SK-N-DZ (cell line): Measurements from ENCODE around the gene C16orf74.
A peak's percentile ranks its signal among the peaks of the same experiment; 100 is the strongest.

ENCODE experiments used
- DNase-seq: peaks from one replicate; pipeline ENCODE4 v3.0.0-alpha.2; 2015; ENCODE audit warnings: low spot score

Gene C16orf74

GRCh38 chr16:85774811-85775210, 23.9 kb upstream of the C16orf74 start:
- DNase-seq: no peak

DNA sequence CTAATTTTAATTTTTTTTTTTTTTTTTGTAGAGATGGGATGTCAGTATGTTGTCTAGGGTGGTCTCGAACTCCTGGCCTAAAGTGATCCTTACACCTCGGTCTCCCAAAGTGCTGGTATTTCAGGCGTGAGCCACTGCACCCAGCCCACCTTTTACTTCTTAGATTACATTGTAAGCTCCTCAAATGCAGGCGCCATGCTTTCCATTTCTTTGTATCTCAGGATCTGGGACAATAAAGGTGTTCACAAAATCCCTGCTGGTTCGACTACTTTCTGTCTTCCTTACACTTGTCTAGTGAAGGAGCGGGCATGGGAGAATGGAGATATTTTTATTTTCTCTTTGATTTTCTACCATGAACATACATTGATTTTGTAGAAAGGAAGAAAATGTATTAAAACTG, 23.2 kb upstream of the C16orf74 start:
- no peak for DNase-seq

DNA sequence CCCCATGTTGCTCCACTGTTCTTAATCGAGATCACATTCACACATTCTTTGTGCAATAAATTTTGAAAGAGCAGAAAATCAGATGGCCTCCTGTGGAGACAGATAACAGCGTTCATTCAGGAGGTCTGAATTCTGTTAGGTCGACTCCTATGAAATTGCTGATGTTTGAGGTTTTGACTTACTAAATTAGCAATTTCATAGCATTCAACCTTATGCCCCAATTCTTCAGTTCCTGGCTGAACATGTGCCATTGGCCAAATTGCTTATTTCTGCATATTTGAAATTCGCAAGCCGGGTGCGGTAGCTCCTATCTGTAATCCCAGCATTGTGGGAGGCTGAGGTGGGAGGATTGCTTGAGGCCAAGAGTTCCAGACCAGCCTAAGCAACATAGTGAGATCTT, 22.1 kb upstream of the C16orf74 start:
- DNase-seq: no peak

GRCh38 chr16:85770741-85771140, 19.8 kb upstream of the C16orf74 start:
- DNase-seq: no peak

GRCh38 chr16:85768199-85768598, 17.3 kb upstream of the C16orf74 start:
- DNase-seq: no peak

- DNase-seq: no peak
Measured at GRCh38 chr16:85767531-85767930, 16.6 kb upstream of the C16orf74 start.

GRCh38 chr16:85765767-85766166, 14.9 kb upstream of the C16orf74 start:
- no peak for DNase-seq

- no peak for DNase-seq
Measured at GRCh38 chr16:85765211-85765610, 14.3 kb upstream of the C16orf74 start.

- no peak for DNase-seq
Measured at GRCh38 chr16:85763616-85764015, 12.7 kb upstream of the C16orf74 start.

DNA sequence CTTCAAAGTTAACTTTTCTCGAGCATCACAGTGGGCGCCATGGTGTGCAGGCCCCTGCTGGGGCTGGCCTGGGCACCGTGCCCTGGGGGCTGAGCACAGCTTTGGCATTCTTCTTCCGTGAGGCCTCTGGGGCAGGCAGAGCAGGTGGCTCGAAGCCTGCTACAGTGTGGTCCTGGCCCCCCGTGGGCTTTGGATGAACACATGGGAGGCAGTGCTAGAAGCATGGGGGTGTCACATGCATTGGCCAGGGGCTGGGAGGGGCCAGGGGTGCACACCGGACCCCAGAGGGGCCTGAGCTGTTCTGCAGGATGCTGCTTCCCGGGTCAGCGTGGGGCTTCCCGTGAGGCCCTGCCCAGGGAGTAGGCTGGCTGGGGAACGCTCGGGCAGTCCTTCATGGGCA, 12.1 kb upstream of the C16orf74 start:
- DNase-seq: no peak

DNA sequence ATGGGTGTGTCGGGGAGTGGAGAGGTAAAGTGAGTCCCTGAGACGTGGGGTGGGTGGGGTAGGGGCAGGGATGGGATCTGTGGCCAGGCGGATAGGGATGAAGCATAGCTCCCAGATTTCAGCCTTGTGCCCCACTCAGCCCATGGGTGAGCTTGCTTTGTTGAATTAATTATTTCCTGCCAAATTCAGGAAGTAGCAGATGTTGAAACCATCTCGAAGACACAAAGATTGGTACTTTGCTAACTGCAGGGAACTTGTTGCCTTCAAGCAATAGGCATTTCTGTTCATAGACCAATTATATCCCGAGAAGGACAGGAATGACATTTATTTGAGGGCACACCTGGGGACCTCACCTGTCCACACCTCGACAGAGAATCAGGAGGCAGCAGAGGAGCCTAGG, 11.0 kb upstream of the C16orf74 start:
- DNase-seq: no peak

- DNase-seq: no peak
Measured at GRCh38 chr16:85759631-85760419, 8.9 kb upstream of the C16orf74 start.

DNA sequence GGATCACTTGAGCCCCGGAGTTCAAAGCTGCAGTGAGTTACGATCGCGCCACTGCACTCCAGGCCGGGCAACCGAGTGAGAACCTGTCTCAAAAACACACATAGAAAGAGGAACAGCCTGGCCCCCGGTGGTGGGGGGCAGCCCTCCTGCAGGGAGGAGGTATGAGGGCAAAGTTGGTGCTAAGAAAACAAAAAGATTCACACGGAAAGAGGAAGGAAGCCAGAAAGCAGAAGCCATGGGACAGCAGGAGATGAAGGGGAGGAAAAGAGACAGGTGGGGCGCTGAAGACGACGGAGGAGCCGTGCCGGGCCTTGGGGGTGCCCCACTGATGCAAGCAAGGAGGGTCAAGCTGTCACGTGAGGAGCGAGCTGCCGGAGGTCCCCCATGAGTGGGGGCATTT, 8.2 kb upstream of the C16orf74 start:
- no peak for DNase-seq

GRCh38 chr16:85757341-85757822, 6.5 kb upstream of the C16orf74 start:
- DNase-seq: no peak

- no peak for DNase-seq
Measured at GRCh38 chr16:85755929-85756768, 5.3 kb upstream of the C16orf74 start.

DNA sequence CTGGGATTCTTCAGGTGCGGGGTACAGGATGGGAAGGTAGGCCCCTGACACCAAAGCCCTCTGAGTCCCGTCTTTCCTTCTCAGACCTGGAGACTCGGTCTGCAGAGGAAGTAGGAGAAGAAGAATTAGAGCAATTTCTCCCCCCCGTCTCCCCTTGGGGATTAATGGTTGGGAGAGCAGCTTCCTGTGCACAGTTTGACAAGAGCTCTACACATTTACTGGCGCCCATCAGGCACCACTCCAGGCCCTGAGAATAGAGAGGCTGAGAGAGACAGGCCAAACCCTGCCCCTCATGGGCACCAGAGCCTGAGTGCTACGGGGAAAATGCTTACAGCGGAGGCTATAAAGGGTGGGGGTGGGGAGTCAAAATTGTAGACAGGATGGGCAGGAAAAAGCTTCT, 3.5 kb upstream of the C16orf74 start:
- DNase-seq: no peak

GRCh38 chr16:85753976-85754375, 3.1 kb upstream of the C16orf74 start:
- no peak for DNase-seq

DNA sequence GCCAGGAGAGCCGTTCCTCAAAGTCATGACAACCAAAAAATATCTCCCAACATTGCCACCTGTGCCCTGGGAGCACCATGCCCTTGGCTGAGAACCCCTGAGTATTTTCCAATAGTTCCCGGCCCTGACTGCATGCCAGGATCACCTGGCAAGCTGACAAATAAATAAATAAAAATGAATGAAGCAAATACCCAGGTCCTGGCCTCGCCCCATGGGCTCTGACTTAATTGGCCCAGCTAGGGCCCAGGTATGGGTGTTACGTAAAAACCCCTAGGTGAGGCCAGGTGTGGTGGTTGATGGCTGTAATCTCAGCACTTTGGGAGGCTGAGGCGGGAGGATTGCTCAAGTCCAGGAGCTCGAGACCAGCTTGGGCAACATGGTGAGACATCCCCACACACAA, 2.7 kb upstream of the C16orf74 start:
- no peak for DNase-seq

DNA sequence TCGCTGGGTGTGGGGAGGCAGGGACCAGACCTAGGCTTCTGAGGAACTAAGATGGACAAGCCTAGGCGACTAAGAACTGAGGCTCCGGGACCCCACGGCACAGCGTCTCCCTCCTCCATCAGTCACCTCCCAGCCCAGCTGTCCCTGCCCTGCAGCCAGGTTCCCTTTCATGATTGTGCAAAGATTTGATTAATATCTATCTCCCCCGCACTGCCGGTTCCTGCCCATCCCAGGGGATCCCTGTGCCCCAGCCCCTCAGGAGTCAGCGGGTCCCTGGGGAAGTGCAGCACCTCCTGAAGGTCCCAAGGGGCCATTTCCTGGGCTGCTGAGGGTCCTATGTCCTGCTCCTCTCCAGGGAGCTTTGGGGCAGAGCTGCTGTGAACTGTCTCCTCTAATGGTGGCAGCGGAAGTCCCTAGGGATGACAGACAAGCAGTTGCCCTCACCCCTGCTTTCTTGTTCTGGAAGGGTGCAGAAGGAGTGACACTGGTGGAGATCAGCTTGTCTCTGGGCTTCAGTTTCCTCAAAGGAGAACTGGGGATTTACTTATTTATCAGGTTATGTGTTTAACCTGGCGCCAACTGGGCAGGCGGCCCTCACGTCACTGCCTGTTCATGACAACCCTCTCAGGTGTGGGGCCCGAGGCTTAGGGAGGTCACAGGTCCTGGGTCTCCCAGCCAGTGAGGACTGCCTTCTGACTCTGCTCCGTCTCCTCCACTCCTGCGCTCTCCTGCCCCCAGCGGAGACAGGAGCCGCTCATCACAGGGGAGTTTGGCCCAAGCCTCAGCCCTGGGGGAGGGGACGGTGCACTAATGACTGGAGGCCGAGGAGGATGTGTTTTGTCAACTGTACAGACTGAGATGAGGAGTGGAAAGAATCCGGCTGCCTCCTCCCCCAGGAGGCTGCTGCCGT, 1.9 kb upstream of the C16orf74 start:
- peak; percentile 78 for DNase-seq

- no peak for DNase-seq
Measured at GRCh38 chr16:85751698-85752501, 1.0 kb upstream of the C16orf74 start.
